ENCODE data around the gene GSPT1.

Gene GSPT1

DNA sequence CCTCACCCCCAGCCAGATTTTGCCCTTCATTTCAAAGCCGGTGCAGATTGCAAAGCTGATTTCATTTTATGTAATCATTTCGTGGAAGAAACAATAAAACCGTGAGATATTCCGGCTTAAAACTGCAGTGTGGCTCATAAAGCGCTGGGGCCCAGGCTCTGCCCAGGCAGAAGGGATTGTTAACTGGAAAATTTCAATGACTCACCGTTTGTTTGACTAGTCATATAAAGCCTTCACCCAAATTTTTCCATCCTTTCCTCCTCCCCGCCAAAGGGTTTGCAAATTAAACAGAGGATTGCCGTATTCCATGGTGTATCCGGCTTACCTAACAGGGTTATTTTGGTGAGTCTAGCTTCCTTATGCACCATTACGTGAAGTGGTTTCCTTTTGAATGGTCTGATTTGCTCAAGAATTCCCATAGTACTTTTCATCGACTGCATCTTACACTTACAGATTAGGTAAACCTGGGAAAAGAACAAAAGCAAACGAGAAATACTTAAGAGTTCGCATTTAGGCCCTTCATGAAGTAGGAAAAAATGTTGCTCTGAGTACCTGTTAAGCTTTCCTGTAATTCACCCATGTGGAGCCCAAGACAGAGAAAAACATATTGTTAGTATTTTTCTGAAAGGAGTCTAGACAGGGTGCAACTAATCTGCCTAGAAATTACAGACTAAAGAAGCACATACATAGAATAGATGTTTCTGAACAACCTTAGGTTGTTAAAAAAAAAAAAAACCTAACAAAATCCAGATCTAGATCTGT, 949 bp upstream of the GSPT1 start:
- peak overlapping the region; percentile 60 to 90 for H3K4me3 ChIP-seq (replicated peaks in 1 of 2; ENCODE audit: low read depth in 2 of 2, low read length in 2 of 2)
- TF ChIP-seq CTCF (IDR thresholded peaks at IDR 0.05; ENCODE audit: low read depth, low read length), result no peak
- DNase-seq (ENCODE audit: low read depth in 2 of 2), result peak in 1 of 2 donors; percentile 50

- H3K4me3 ChIP-seq (replicated peaks in 1 of 2; ENCODE audit: low read depth in 2 of 2, low read length in 2 of 2), result peak overlapping the region; percentile 72 to 90
- peak in 1 of 2 donors; percentile 10 for DNase-seq (ENCODE audit: low read depth in 2 of 2)
- no peak for TF ChIP-seq CTCF (IDR thresholded peaks at IDR 0.05; ENCODE audit: low read depth, low read length)
Observed at GRCh38 chr16:11915114-11915643, 577 bp downstream of the GSPT1 start.

GRCh38 chr16:11914210-11915113, 1.3 kb downstream of the GSPT1 start:
- TF ChIP-seq CTCF (IDR thresholded peaks at IDR 0.05; ENCODE audit: low read depth, low read length), result no peak
- peak; percentile 37 to 43 for DNase-seq (ENCODE audit: low read depth in 2 of 2)
- peak overlapping the region; percentile 72 to 90 for H3K4me3 ChIP-seq (replicated peaks in 1 of 2; ENCODE audit: low read depth in 2 of 2, low read length in 2 of 2)

- TF ChIP-seq CTCF (IDR thresholded peaks at IDR 0.05; ENCODE audit: low read depth, low read length), result no peak
- H3K4me3 ChIP-seq (replicated peaks in 1 of 2; ENCODE audit: low read depth in 2 of 2, low read length in 2 of 2), result peak overlapping the region; percentile 72 to 90
- peak in 1 of 2 donors; percentile 41 for DNase-seq (ENCODE audit: low read depth in 2 of 2)
Observed at GRCh38 chr16:11913425-11914079, 2.2 kb downstream of the GSPT1 start.

DNA sequence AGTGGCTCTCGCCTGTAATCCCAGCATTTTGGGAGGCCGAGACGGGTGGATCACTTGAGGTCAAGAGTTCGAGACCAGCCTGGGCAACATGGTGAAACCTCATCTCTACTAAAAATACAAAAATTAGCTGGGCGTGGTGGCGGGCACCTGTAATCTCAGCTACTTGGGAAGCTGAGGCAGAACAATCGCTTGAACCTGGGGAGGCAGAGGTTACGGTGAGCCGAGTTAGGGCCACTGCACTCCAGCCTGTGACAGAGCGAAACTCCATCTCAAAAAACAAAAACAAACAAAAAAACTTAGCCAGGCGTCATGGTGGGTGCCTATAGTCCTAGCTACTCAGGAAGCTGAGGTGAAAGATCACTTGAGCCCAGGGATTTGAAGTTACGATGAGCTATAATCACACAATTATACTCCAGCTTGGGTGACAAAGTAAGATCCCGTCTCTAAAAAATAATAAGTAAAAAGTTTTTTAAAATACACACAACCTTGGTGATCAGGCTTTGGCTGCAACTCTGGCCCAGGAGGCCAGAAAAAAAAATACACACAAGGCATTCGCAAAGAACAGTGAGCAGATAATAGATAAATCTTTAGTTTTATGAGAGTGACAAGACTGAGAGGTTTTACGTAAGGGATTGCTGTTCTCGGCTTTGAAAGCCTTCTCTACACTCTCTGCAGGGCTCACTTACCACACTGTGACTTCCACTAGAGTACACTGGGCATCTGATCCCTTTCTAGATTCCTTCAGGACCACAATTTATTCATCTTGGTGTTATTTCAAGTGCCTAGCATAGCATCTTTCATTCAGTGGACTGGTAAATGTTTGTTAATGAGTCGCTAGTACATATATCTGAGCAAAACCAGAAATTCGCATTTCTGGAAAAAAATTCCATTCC, 5.9 kb downstream of the GSPT1 start:
- H3K4me3 ChIP-seq (replicated peaks in 1 of 2; ENCODE audit: low read depth in 2 of 2, low read length in 2 of 2), result no peak overlapping the region
- no peak for TF ChIP-seq CTCF (IDR thresholded peaks at IDR 0.05; ENCODE audit: low read depth, low read length)

More for the DNA sequence above, 5.9 kb downstream of the GSPT1 start:
- peak; percentile 14 to 18 for DNase-seq (ENCODE audit: low read depth in 2 of 2)

Measured in cardiac fibroblast (primary cell).